ENCODE data around the gene ARHGAP6. TPM values are rescaled to one million over a fixed set of nuclear protein-coding genes. Genes with fewer than 3 reads are reported as not detected.

The ARHGAP6 gene
- total RNA-seq, 3 donors from 2014 or later, result 0.08 to 0.10 TPM; not detected in 1

GRCh38 chrX:11437642-11438379 lies 227.9 kb downstream of the ARHGAP6 start:
- Mint-ChIP-seq H3K4me1 (ENCODE audit: low read depth) (no peaks in the 10 kb centered on the region), H3K4me3 (no peak overlapping the region), H3K9me3 (no peaks in the 10 kb centered on the region), H3K36me3 (ENCODE audit: insufficient read depth) (no peaks in the 10 kb centered on the region), H3K27me3 (ENCODE audit: low read depth) (peaks cover 2% of the 10 kb centered on the region)
- no peak for DNase-seq
- ATAC-seq, result no peak

- no peak overlapping the region for H3K4me3 Mint-ChIP-seq
- ATAC-seq, result no peak
- no peaks in the 10 kb centered on the region for H3K9me3 Mint-ChIP-seq
- H3K36me3 Mint-ChIP-seq (ENCODE audit: insufficient read depth), result no peaks in the 10 kb centered on the region
- no peak for DNase-seq
- H3K4me1 Mint-ChIP-seq (ENCODE audit: low read depth), result no peaks in the 10 kb centered on the region
- peaks cover 2% of the 10 kb centered on the region for H3K27me3 Mint-ChIP-seq (ENCODE audit: low read depth)
Measured at GRCh38 chrX:11435568-11435967, 230.2 kb downstream of the ARHGAP6 start.

GRCh38 chrX:11434607-11435006 lies 231.1 kb downstream of the ARHGAP6 start:
- Mint-ChIP-seq H3K4me1 (ENCODE audit: low read depth) (no peaks in the 10 kb centered on the region), H3K27me3 (ENCODE audit: low read depth) (no peaks in the 10 kb centered on the region), H3K4me3 (no peak overlapping the region), H3K9me3 (no peaks in the 10 kb centered on the region), H3K36me3 (ENCODE audit: insufficient read depth) (no peaks in the 10 kb centered on the region)
- no peak for ATAC-seq
- DNase-seq, result no peak

- ATAC-seq, result no peak
Measured at GRCh38 chrX:11431786-11432185, 233.9 kb downstream of the ARHGAP6 start.

GRCh38 chrX:11430271-11430670 lies 235.4 kb downstream of the ARHGAP6 start:
- Mint-ChIP-seq H3K4me3 (no peak overlapping the region), H3K4me1 (ENCODE audit: low read depth) (no peaks in the 10 kb centered on the region), H3K36me3 (ENCODE audit: insufficient read depth) (no peaks in the 10 kb centered on the region), H3K27me3 (ENCODE audit: low read depth) (peaks cover 11% of the 10 kb centered on the region), H3K9me3 (no peaks in the 10 kb centered on the region)
- DNase-seq (no peak), ATAC-seq (no peak)

More at GRCh38 chrX:11431786-11432185, 233.9 kb downstream of the ARHGAP6 start:
- no peak overlapping the region for H3K4me3 Mint-ChIP-seq
- no peaks in the 10 kb centered on the region for H3K4me1 Mint-ChIP-seq (ENCODE audit: low read depth)
- H3K9me3 Mint-ChIP-seq, result no peaks in the 10 kb centered on the region
- no peaks in the 10 kb centered on the region for H3K36me3 Mint-ChIP-seq (ENCODE audit: insufficient read depth)
- peaks cover 3% of the 10 kb centered on the region for H3K27me3 Mint-ChIP-seq (ENCODE audit: low read depth)
- DNase-seq, result no peak

GRCh38 chrX:11429538-11430085 lies 236.1 kb downstream of the ARHGAP6 start:
- DNase-seq, result no peak
- ATAC-seq, result no peak
- Mint-ChIP-seq H3K36me3 (ENCODE audit: insufficient read depth) (no peaks in the 10 kb centered on the region), H3K27me3 (ENCODE audit: low read depth) (peaks cover 13% of the 10 kb centered on the region), H3K4me1 (ENCODE audit: low read depth) (no peaks in the 10 kb centered on the region), H3K4me3 (no peak overlapping the region), H3K9me3 (no peaks in the 10 kb centered on the region)

GRCh38 chrX:11427453-11428071 lies 238.2 kb downstream of the ARHGAP6 start:
- Mint-ChIP-seq H3K27me3 (ENCODE audit: low read depth) (peaks cover 14% of the 10 kb centered on the region), H3K9me3 (no peaks in the 10 kb centered on the region), H3K4me1 (ENCODE audit: low read depth) (no peaks in the 10 kb centered on the region), H3K4me3 (no peak overlapping the region), H3K36me3 (ENCODE audit: insufficient read depth) (no peaks in the 10 kb centered on the region)
- peak; percentile 14 to 37 for ATAC-seq
- DNase-seq, result no peak

GRCh38 chrX:11426712-11427452 lies 238.8 kb downstream of the ARHGAP6 start:
- ATAC-seq (no peak), DNase-seq (no peak)
- no peaks in the 10 kb centered on the region for H3K9me3 Mint-ChIP-seq
- peaks cover 14% of the 10 kb centered on the region for H3K27me3 Mint-ChIP-seq (ENCODE audit: low read depth)
- no peaks in the 10 kb centered on the region for H3K36me3 Mint-ChIP-seq (ENCODE audit: insufficient read depth)
- H3K4me1 Mint-ChIP-seq (ENCODE audit: low read depth), result no peaks in the 10 kb centered on the region
- H3K4me3 Mint-ChIP-seq, result no peak overlapping the region

GRCh38 chrX:11424903-11425674 lies 240.6 kb downstream of the ARHGAP6 start:
- H3K9me3 Mint-ChIP-seq, result no peaks in the 10 kb centered on the region
- no peaks in the 10 kb centered on the region for H3K4me1 Mint-ChIP-seq (ENCODE audit: low read depth)
- no peaks in the 10 kb centered on the region for H3K36me3 Mint-ChIP-seq (ENCODE audit: insufficient read depth)
- H3K4me3 Mint-ChIP-seq, result no peak overlapping the region
- DNase-seq (no peak), ATAC-seq (no peak)
- H3K27me3 Mint-ChIP-seq (ENCODE audit: low read depth), result peaks cover 14% of the 10 kb centered on the region

GRCh38 chrX:11423949-11424348 lies 241.8 kb downstream of the ARHGAP6 start:
- DNase-seq (no peak), ATAC-seq (no peak)
- Mint-ChIP-seq H3K27me3 (ENCODE audit: low read depth) (peaks cover 14% of the 10 kb centered on the region), H3K4me1 (ENCODE audit: low read depth) (no peaks in the 10 kb centered on the region), H3K9me3 (no peaks in the 10 kb centered on the region), H3K36me3 (ENCODE audit: insufficient read depth) (no peaks in the 10 kb centered on the region), H3K4me3 (no peak overlapping the region)

- no peak for ATAC-seq
- H3K4me1 Mint-ChIP-seq (ENCODE audit: low read depth), result no peaks in the 10 kb centered on the region
- H3K36me3 Mint-ChIP-seq (ENCODE audit: insufficient read depth), result no peaks in the 10 kb centered on the region
Measured at GRCh38 chrX:11423362-11423818, 242.3 kb downstream of the ARHGAP6 start.

GRCh38 chrX:11422525-11422857 lies 243.2 kb downstream of the ARHGAP6 start:
- no peak overlapping the region for H3K4me3 Mint-ChIP-seq
- peaks cover 14% of the 10 kb centered on the region for H3K27me3 Mint-ChIP-seq (ENCODE audit: low read depth)
- no peak for DNase-seq
- ATAC-seq, result no peak
- H3K36me3 Mint-ChIP-seq (ENCODE audit: insufficient read depth), result no peaks in the 10 kb centered on the region
- H3K9me3 Mint-ChIP-seq, result no peaks in the 10 kb centered on the region
- H3K4me1 Mint-ChIP-seq (ENCODE audit: low read depth), result no peaks in the 10 kb centered on the region

More at GRCh38 chrX:11423362-11423818, 242.3 kb downstream of the ARHGAP6 start:
- Mint-ChIP-seq H3K27me3 (ENCODE audit: low read depth) (peaks cover 14% of the 10 kb centered on the region), H3K4me3 (no peak overlapping the region), H3K9me3 (no peaks in the 10 kb centered on the region)
- DNase-seq, result no peak

- Mint-ChIP-seq H3K9me3 (no peaks in the 10 kb centered on the region), H3K36me3 (ENCODE audit: insufficient read depth) (no peaks in the 10 kb centered on the region), H3K4me1 (ENCODE audit: low read depth) (no peaks in the 10 kb centered on the region), H3K27me3 (ENCODE audit: low read depth) (peaks cover 13% of the 10 kb centered on the region), H3K4me3 (no peak overlapping the region)
- no peak for ATAC-seq
- DNase-seq, result no peak
Measured at GRCh38 chrX:11421805-11422524, 243.8 kb downstream of the ARHGAP6 start.

Measured in activated T-cell treated with anti-CD3 and anti-CD28 coated beads, Interleukin-2, amount 50 U/mL, for 4 hours (primary cell).